ENCODE data around the gene SHC2.
"Not testable (repeated sequence)": the region's sequence is repeated elsewhere in the genome, so short reads cannot be mapped to it uniquely, and the experiment has no call there.

SHC2 gene

GRCh38 chr19:389255-389934 is 71.4 kb downstream of the SHC2 start:
- DNase-seq (ENCODE audit: low spot score) = no peak

GRCh38 chr19:388691-389090 is 72.1 kb downstream of the SHC2 start:
- no peak for DNase-seq (ENCODE audit: low spot score)

GRCh38 chr19:387777-388176 is 73.1 kb downstream of the SHC2 start:
- DNase-seq (ENCODE audit: low spot score) = no peak

- DNase-seq (ENCODE audit: low spot score) = not testable (repeated sequence)
Observed at GRCh38 chr19:386632-387301, 74.1 kb downstream of the SHC2 start.

GRCh38 chr19:386189-386588 is 74.6 kb downstream of the SHC2 start:
- DNase-seq (ENCODE audit: low spot score) = not testable (repeated sequence)

- no peak for DNase-seq (ENCODE audit: low spot score)
Observed at GRCh38 chr19:384799-385169, 76.0 kb downstream of the SHC2 start.

GRCh38 chr19:383922-384798 is 76.7 kb downstream of the SHC2 start:
- no peak for DNase-seq (ENCODE audit: low spot score)

- DNase-seq (ENCODE audit: low spot score) = no peak
Observed at GRCh38 chr19:383040-383439, 77.8 kb downstream of the SHC2 start.

- DNase-seq (ENCODE audit: low spot score) = not testable (repeated sequence)
Observed at GRCh38 chr19:382578-382977, 78.3 kb downstream of the SHC2 start.

- DNase-seq (ENCODE audit: low spot score) = not testable (repeated sequence)
Observed at GRCh38 chr19:381901-382300, 78.9 kb downstream of the SHC2 start.

- not testable (repeated sequence) for DNase-seq (ENCODE audit: low spot score)
Observed at GRCh38 chr19:380618-381219, 80.1 kb downstream of the SHC2 start.

- no peak for DNase-seq (ENCODE audit: low spot score)
Observed at GRCh38 chr19:379796-380195, 81.0 kb downstream of the SHC2 start.

- no peak for DNase-seq (ENCODE audit: low spot score)
Observed at GRCh38 chr19:378706-379105, 82.1 kb downstream of the SHC2 start.

- no peak for DNase-seq (ENCODE audit: low spot score)
Observed at GRCh38 chr19:377801-378581, 82.8 kb downstream of the SHC2 start.

GRCh38 chr19:376111-376470 is 84.7 kb downstream of the SHC2 start:
- DNase-seq (ENCODE audit: low spot score) = no peak

GRCh38 chr19:375395-376110 is 85.3 kb downstream of the SHC2 start:
- no peak for DNase-seq (ENCODE audit: low spot score)

- no peak for DNase-seq (ENCODE audit: low spot score)
Observed at GRCh38 chr19:374886-375235, 86.0 kb downstream of the SHC2 start.

GRCh38 chr19:374183-374885 is 86.5 kb downstream of the SHC2 start:
- no peak for DNase-seq (ENCODE audit: low spot score)

GRCh38 chr19:373391-374182 is 87.2 kb downstream of the SHC2 start:
- no peak for DNase-seq (ENCODE audit: low spot score)
